ENCODE data around the gene OR5M8.

- TF ChIP-seq CTCF (IDR thresholded peaks at IDR 0.05; ENCODE audit: low read depth, low read length) = no peak
- TF ChIP-seq EZH2phosphoT487 (IDR thresholded peaks at IDR 0.05; ENCODE audit: low read depth) = no peak
These were observed 22.1 kb upstream of the OR5M8 start for GRCh38 chr11:56513280-56513679.
